Mesendoderm (in vitro differentiated cells): ENCODE measurements around the gene PPP1R1C.

Source experiments
- DNase-seq: peaks from one replicate; pipeline ENCODE4 v3.0.0; 2013
- H2AK5ac ChIP-seq: 2 replicates; pipeline ENCODE4 v1.6.1; 2013; ENCODE audit warnings: low read length, inconsistent platforms
- H2BK120ac ChIP-seq: 2 replicates; pipeline ENCODE4 v1.6.1; 2013; ENCODE audit warnings: low read depth, mild to moderate bottlenecking, low read length, moderate library complexity, mixed read lengths
- H2BK15ac ChIP-seq: replicated peaks from 2 replicates; pipeline ENCODE4 v1.6.1; 2013; ENCODE audit warnings: low read depth, mild to moderate bottlenecking, moderate library complexity
- H2BK5ac ChIP-seq: 2 replicates; pipeline ENCODE4 v1.6.1; 2013; ENCODE audit warnings: low read length, inconsistent platforms
- H3K18ac ChIP-seq: 2 replicates; pipeline ENCODE4 v1.6.1; 2013; ENCODE audit warnings: mild to moderate bottlenecking, low read length, mixed read lengths
- H3K23ac ChIP-seq: one replicate; pipeline ENCODE4 v1.6.1; 2013; ENCODE audit warnings: low read length
- H3K27ac ChIP-seq: 2 replicates; pipeline ENCODE4 v1.5.1; 2013; ENCODE audit warnings: low read depth, mild to moderate bottlenecking, inconsistent platforms, low read length, moderate library complexity
- H3K27me3 ChIP-seq: 2 replicates; pipeline ENCODE4 v1.6.1; 2013; ENCODE audit warnings: low read length, control low read depth, mild to moderate bottlenecking, inconsistent platforms; ENCODE audit not compliant: insufficient read depth, poor library complexity
- H3K36me3 ChIP-seq: 2 replicates; pipeline ENCODE4 v1.6.1; 2013; ENCODE audit warnings: low read length, inconsistent platforms; ENCODE audit not compliant: control insufficient read depth, insufficient read depth
- H3K4ac ChIP-seq: one replicate; pipeline ENCODE4 v1.6.1; 2013; ENCODE audit warnings: low read depth, mild to moderate bottlenecking, low read length, moderate library complexity
- H3K4me1 ChIP-seq: 2 replicates; pipeline ENCODE4 v1.6.1; 2013; ENCODE audit warnings: low read depth, low read length, inconsistent platforms; ENCODE audit not compliant: control insufficient read depth
- H3K4me2 ChIP-seq: 2 replicates; pipeline ENCODE4 v1.6.1; 2013; ENCODE audit warnings: low read length
- H3K4me3 ChIP-seq: 2 replicates; pipeline ENCODE4 v1.5.1; 2013; ENCODE audit warnings: mild to moderate bottlenecking, low read length
- H3K56ac ChIP-seq: one replicate; pipeline ENCODE4 v1.6.1; 2013; ENCODE audit warnings: low read length
- H3K79me1 ChIP-seq: 2 replicates; pipeline ENCODE4 v1.6.1; 2013; ENCODE audit warnings: low read length, inconsistent platforms
- H3K79me2 ChIP-seq: 2 replicates; pipeline ENCODE4 v1.6.1; 2013; ENCODE audit warnings: mild to moderate bottlenecking, low read length; ENCODE audit not compliant: control insufficient read depth, insufficient read depth
- H3K9ac ChIP-seq: 2 replicates; pipeline ENCODE4 v1.6.1; 2013; ENCODE audit warnings: low read length, inconsistent platforms
- H4K5ac ChIP-seq: one replicate; pipeline ENCODE4 v1.6.1; 2013; ENCODE audit warnings: low read length
- H4K8ac ChIP-seq: one replicate; pipeline ENCODE4 v1.6.1; 2013; ENCODE audit warnings: low read depth, mild to moderate bottlenecking, control low read depth, low read length, moderate library complexity
- WGBS: extraction: QIAGEN DNeasy Blood & Tissue Kit; methylation state at CpG from one replicate; pipeline ENCODE4 v1.1.7; 2013; ENCODE audit warnings: low lambda C conversion rate, missing lambda C conversion rate; ENCODE audit not compliant: insufficient coverage; ENCODE audit errors: extremely low coverage; 5-methylcytosine and 5-hydroxymethylcytosine counted together

PPP1R1C gene

DNA sequence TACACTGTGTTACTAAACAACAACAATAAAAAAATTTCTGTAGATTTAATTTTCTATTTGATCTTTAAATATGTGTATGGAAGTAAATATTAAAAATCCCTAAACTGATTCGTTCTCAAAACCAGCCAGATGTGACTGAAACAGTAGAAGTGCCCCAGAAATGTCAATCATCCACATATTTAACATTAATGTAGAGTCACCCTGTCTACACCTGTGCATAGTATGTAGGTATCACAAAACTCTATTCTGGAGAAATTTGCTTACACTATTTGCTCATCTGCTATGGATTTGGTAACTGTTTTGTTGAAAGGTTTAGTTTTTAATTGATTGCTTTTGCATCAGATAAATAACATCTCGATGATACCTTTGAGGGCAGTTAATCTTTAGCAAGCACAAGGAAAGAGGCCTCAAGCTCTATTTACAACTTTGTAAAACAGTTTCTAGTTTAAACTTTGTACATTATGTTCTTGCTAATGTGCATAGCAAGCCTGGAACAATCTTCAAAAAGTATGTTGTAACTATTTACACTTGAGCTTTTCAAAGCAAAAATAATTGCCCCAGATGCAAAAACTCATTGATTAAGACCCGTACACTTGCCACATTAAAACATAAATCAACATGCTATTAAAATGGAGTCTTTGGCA is 76.8 kb downstream of the PPP1R1C start:
- H2BK15ac ChIP-seq: no peak overlapping the region

DNA sequence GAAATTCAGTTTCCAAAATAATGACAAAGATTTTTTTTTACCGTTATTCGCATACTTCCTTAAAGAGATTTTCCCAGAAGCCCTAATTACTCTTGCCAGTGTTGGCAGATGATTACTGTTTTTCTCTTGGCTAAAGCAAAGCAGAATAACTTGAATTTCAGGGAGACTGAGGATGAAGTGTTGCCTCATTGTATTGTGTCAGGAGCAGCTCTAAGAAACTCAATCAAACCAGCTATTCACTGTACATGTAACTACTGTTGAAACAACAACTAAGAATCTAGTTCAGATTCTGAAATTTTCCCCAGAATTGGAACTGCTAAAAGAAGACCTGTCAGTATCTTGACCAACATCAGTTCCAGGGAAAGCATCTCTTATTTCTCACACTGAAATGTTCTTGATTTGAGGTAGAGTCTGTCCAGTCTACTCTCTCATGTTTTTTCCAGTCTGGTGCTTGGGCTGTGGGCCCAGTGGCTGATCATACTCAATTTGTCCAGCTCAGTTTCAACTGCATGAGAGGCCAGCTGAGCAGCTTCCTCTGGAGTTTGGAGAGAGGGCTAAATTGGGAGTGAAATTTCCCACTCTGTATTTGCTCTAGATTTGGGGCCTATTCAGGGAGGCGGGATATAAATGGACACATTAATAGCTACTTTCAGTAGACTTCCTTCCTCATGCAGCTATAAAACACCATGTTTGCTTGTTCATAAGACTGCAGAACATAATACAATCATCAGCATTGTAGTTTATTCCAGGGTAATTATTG is 78.5 kb downstream of the PPP1R1C start:
- no peak for DNase-seq
- no peak overlapping the region for H3K18ac ChIP-seq
- H2BK5ac ChIP-seq: no peak overlapping the region
- no peak overlapping the region for H3K4me2 ChIP-seq
- H3K56ac ChIP-seq: no peak overlapping the region
- H3K79me1 ChIP-seq: no peaks in the 10 kb centered on the region
- no peaks in the 10 kb centered on the region for H3K79me2 ChIP-seq
- H3K9ac ChIP-seq: no peak overlapping the region
- H2AK5ac ChIP-seq: no peak overlapping the region
- no peak overlapping the region for H2BK120ac ChIP-seq
- no peak overlapping the region for H4K8ac ChIP-seq
- H3K4me3 ChIP-seq: no peak overlapping the region
- no peak overlapping the region for H2BK15ac ChIP-seq
- H3K36me3 ChIP-seq: no peaks in the 10 kb centered on the region
- no peak overlapping the region for H4K5ac ChIP-seq
- no peak overlapping the region for H3K27ac ChIP-seq
- no peak overlapping the region for H3K23ac ChIP-seq
- no peaks in the 10 kb centered on the region for H3K4me1 ChIP-seq
- H3K4ac ChIP-seq: no peak overlapping the region
- WGBS: no CpG with 5 or more reads among the region's 3 CpGs
- no peaks in the 10 kb centered on the region for H3K27me3 ChIP-seq

More for the DNA sequence above, 76.8 kb downstream of the PPP1R1C start:
- Histone ChIP-seq H2BK120ac (no peak overlapping the region), H3K56ac (no peak overlapping the region), H3K9ac (no peak overlapping the region), H3K4me1 (no peaks in the 10 kb centered on the region), H3K4me3 (no peak overlapping the region), H3K27ac (no peak overlapping the region), H4K5ac (no peak overlapping the region), H2AK5ac (no peak overlapping the region), H3K27me3 (no peaks in the 10 kb centered on the region), H3K79me1 (no peaks in the 10 kb centered on the region), H3K79me2 (no peaks in the 10 kb centered on the region), H3K4ac (no peak overlapping the region), H2BK5ac (no peak overlapping the region), H4K8ac (no peak overlapping the region), H3K23ac (no peak overlapping the region), H3K4me2 (no peak overlapping the region), H3K36me3 (no peaks in the 10 kb centered on the region), H3K18ac (no peak overlapping the region)
- no CpG with 5 or more reads among the region's 3 CpGs for WGBS
- no peak for DNase-seq

DNA sequence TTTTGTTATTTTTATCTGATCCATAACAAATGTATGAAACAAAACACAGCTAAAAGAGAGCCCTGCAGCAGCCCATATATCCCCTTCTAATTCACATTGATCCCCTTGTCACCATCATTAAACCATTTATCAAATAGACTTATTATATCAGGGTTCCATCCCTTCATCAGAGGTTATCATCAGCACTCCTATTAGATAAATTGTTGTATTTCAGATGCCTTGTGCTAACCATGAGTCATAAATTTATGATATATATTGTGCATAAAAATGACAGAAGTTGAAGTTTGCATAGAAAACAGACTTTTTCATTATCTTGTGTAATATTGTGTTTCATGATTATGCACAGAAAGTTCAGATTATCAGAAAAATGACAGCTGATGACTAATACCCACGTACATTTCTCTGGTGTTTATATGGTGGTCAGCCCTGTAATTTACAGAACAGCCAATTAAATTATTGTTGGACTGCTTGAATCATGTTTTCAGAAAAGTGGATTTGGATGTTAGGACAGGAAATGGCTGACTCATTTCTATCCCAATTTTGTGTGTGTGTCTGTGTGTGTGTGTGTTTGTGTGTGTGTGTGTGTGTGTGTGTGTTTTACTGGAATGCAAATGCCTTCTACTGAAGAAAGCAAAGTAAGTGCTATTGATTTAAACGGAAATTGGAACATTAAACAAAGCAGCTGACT is 80.9 kb downstream of the PPP1R1C start:
- Histone ChIP-seq H3K36me3 (no peaks in the 10 kb centered on the region), H3K27ac (no peak overlapping the region), H4K8ac (no peak overlapping the region), H4K5ac (no peak overlapping the region), H3K56ac (no peak overlapping the region), H2BK120ac (no peak overlapping the region), H3K18ac (no peak overlapping the region), H3K27me3 (no peaks in the 10 kb centered on the region), H3K23ac (no peak overlapping the region), H3K9ac (no peak overlapping the region), H3K4me2 (no peak overlapping the region), H3K79me2 (no peaks in the 10 kb centered on the region), H3K4me3 (no peak overlapping the region), H2BK15ac (no peak overlapping the region), H2AK5ac (no peak overlapping the region), H2BK5ac (no peak overlapping the region), H3K79me1 (no peaks in the 10 kb centered on the region), H3K4me1 (no peaks in the 10 kb centered on the region), H3K4ac (no peak overlapping the region)
- WGBS: no CpG with 5 or more reads among the region's 2 CpGs
- no peak for DNase-seq

DNA sequence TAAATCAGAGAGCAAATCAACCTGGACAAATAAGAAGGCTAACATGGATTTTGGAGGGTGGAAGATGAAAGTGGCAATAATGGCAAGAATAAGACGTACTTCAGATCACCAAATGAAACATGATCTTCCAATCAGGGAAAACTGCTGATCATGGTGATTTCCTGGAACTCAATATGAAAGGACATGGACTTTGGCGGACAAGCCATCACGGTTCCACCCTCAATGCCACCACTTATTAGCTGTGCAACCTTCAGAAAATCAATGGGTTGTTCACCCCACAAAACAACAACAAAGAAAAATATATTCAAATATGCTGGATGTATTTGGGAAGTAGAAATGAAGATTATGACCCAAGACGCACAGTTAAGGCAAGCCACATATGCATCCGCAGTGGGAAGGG is 81.7 kb downstream of the PPP1R1C start:
- H3K27ac ChIP-seq: no peak overlapping the region
- H4K5ac ChIP-seq: no peak overlapping the region
- DNase-seq: no peak

DNA sequence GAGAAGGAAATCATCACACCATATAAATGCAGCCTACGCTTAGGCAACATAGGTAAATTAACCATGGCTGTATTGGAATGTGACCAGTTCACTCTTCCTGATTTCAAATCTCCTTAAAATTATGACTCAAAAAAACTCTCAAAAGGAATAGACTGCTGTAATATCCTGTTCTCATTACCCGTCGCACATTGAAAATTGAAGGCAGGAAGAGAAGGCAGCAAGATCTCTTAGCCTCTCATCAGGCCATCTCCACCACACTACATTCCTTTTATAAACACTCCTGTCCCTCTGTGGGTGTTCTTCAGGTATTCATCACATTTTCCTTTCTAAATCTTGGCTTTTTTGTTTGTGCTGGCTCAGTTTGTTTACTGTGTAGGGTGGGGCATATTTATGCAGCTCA is 83.2 kb downstream of the PPP1R1C start:
- Histone ChIP-seq H4K8ac (no peak overlapping the region), H3K4ac (no peak overlapping the region), H2AK5ac (no peak overlapping the region), H3K36me3 (no peaks in the 10 kb centered on the region), H3K56ac (no peak overlapping the region), H2BK5ac (no peak overlapping the region), H2BK120ac (no peak overlapping the region), H4K5ac (no peak overlapping the region), H2BK15ac (no peak overlapping the region), H3K27me3 (no peaks in the 10 kb centered on the region), H3K79me2 (no peaks in the 10 kb centered on the region), H3K4me1 (no peaks in the 10 kb centered on the region), H3K4me3 (no peak overlapping the region), H3K9ac (no peak overlapping the region), H3K23ac (no peak overlapping the region), H3K27ac (no peak overlapping the region), H3K79me1 (no peaks in the 10 kb centered on the region), H3K18ac (no peak overlapping the region), H3K4me2 (no peak overlapping the region)
- no CpG with 5 or more reads among the region's 3 CpGs for WGBS
- DNase-seq: peak; percentile 23

More for the DNA sequence above, 81.7 kb downstream of the PPP1R1C start:
- no peak overlapping the region for H2AK5ac ChIP-seq
- no peak overlapping the region for H4K8ac ChIP-seq
- no peaks in the 10 kb centered on the region for H3K36me3 ChIP-seq
- H2BK5ac ChIP-seq: no peak overlapping the region
- no CpG with 5 or more reads among the region's 5 CpGs for WGBS
- no peak overlapping the region for H3K4me2 ChIP-seq
- no peak overlapping the region for H2BK15ac ChIP-seq
- H3K79me2 ChIP-seq: no peaks in the 10 kb centered on the region
- H3K18ac ChIP-seq: no peak overlapping the region
- H3K9ac ChIP-seq: no peak overlapping the region
- no peaks in the 10 kb centered on the region for H3K79me1 ChIP-seq
- no peak overlapping the region for H3K4ac ChIP-seq
- H3K23ac ChIP-seq: no peak overlapping the region
- H3K4me1 ChIP-seq: no peaks in the 10 kb centered on the region
- no peak overlapping the region for H2BK120ac ChIP-seq
- H3K27me3 ChIP-seq: no peaks in the 10 kb centered on the region
- H3K4me3 ChIP-seq: no peak overlapping the region
- H3K56ac ChIP-seq: no peak overlapping the region
